ENCODE results near the gene INPP5E.

The INPP5E gene

DNA sequence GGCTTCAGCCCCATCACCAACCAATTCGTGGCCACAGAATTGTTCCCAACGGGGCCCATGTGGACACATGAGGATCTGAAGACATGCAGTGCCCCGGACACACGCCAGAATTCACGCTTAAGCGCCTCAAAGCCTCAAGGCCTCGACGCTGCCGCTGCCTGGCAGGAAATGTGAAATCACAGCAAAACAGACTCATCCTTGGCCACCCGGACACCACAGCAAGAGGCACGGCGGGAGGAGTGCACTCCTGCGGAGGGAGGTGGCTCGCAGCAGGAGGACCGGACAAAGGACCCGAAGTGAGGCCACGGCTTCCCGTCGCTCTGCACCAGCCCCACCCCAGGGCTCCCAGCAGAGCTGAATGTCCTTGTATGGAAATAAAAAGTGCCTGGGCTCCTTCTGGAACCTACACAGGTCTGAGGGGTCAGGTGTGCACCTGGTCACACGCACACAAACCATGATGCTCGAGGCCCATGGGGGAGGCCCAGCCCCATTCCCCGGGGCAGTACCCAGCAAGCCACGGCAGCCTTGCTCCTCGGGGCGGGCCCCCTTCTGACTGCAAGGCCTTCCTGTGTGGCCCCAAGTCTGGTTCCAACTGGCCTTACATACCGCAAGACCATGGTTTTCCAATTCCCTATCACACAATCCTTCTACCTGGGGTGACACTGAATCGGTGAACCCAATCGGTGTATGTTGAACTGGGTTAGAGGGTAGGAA, 33.2 kb upstream of the INPP5E start:
- DNase-seq (ENCODE audit: low spot score) = no peak

DNA sequence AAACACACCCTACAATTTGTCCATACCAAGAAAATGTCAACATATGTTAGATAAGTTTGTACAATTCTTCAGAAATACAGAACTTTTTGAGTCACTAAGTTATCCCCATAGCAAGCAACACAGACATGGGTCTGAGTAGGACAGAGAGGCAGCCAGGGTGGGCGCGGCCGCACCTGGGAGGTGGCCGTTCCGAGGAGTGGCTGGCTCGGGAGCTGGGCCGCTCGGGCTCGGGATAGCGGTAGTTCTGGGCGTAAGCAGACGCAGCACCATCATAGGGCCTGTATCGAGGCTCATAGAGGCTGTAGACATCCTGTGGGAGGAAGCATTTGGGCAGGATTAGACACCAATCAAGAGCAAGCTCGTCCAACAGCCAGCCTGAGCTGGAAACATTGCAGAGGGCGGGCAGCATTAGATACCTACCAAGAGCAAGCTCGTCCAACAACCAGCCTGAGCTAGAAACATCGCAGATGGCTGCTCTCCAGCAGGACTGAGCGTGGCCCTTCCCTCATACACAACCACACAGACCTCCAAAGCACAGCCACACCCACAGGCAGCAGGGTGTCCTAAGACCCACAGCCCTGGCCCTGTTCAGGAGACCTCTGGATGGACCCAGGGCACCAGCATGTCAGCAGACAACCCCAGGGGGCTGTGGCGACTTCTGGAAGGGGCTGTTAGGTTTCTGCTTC, 32.3 kb upstream of the INPP5E start:
- no peak for DNase-seq (ENCODE audit: low spot score)

DNA sequence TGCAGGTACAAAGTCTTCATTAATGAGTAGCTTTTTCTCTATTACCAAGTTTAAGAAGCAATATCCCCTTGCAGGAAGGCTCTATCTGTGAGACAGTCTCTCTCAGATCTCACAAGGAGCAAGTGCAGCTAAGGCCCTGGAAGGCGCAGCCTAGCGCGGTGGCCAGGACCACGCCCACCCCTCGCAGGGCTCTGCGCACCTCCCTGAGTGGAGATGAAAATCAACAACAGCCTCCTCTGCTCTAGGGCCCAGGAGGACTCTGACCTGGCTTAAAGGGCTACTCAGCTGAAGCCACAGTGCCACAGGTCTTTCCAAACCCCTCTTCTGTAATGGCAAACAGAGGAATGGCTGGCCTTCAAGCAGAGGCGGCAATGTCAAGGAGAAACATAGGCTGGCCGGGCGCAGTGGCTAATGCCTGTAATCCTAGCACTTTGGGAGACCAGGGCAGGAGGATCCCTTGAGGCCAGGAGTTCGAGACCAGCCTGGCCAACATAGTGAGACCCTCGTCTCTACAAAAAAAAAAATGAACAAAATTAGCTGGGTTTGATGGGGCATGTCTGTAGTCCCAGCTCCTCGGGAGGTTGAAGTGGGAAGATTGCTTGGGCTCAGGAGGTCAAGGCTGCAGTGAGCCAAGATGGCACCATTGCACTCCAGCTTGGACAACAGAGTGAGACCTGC, 31.3 kb upstream of the INPP5E start:
- DNase-seq (ENCODE audit: low spot score) = no peak

DNA sequence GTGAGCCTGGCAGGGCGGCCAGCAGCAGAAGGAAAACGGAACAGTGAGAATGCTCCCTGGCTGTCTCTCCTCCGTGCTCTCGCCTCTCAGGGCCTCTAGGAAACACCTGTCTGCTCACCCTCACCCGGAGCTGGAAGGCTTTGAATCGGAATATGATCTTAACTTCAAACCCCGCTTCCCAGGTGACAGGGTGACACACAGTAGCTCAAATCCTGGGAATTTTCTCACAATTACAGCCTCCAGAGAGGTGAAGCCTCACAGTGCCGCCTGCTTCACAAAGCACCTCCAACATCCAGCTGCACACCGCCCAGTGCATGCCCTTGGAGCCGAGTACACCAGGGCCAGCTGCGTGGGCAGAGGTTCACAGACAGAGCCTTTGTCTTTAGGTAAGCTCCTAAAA, 30.7 kb upstream of the INPP5E start:
- no peak for DNase-seq (ENCODE audit: low spot score)

DNA sequence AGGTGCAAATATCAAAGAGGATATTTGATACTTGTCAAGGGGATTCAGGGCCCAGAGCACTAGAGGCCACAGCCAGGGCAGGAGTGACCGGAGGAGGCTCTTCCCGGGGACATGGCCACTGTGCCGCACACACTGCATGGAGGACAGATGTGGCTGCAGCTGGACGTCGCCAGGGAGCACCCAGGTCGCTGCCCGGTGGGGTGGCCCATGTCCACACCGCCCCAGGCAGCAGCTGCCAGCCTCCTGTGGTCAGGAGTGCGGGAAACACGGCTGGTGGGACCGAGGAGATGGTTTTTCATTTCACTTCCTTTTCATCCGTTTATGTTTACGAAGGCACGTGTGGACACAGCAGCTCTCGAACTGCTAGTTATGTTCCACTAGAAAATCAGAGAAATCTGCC, 28.1 kb upstream of the INPP5E start:
- DNase-seq (ENCODE audit: low spot score) = no peak

DNA sequence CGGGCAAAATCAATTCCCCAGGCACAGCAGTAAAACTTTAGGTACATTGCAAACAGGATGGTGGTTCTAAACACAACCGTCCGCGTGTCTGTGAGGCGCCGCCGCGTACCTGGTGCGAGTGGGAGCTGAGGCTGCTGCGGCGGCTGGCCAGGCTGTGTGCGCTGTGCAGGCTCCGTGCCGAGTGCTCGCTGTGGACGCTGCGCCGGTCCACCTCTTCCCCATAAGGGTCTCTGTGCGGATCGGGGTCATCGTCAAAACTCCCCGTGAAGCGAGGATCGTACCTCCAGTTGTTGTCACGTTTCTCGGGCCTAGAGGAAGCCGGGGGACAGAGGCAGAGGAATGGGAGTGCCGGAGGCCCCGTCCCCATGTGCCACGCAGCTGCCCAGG, 26.5 kb upstream of the INPP5E start:
- DNase-seq (ENCODE audit: low spot score) = no peak

DNA sequence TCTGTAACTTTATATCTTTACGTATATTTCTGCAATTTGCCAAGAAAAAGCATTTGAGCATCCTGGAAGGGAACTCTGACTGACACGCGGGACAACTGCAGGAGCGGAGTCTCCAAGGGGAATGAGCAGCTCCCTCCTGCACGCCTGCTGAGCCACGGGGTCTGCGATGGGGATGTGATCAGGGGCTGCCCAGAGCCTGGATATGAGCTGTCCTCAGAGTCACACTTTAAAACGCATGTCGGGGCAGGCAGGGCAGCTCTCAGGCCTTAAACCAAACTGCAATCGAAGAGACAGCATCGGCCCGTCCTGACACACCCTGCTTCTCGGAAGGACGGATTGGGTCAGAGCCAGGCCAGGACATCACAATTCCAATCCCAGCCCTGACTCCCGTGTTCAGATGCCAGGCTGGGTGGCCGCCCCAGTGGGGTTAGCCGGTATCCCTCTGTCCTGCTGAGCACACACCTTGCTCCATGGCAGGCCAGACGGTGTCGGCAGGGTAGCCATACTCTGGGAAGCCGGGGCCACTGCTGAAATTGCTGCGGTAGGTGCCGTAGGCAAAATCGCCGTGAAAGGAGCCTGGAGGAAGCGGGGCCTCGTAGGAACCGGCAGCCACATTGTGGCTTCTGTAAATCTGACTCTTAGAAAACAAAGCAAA, 26.0 kb upstream of the INPP5E start:
- no peak for DNase-seq (ENCODE audit: low spot score)

DNA sequence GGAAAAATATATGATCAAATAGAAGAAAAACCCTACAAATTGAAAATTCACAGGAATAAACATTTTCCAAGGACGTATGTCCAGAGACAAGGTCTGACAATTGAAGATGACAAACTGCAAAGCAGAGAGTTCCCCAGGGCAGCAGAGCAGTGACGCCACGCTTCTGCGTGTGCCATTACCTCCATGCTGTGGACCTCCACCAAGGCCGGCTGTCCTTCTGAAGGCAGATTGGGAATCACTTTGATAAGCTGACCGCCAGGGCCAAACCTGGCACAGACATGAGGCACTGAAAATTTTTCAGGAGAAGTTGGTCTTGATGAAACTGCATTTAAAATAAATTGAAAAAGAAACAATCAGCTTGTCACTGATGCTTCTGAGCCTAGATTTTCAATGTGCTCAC, 24.6 kb upstream of the INPP5E start:
- no peak for DNase-seq (ENCODE audit: low spot score)

DNA sequence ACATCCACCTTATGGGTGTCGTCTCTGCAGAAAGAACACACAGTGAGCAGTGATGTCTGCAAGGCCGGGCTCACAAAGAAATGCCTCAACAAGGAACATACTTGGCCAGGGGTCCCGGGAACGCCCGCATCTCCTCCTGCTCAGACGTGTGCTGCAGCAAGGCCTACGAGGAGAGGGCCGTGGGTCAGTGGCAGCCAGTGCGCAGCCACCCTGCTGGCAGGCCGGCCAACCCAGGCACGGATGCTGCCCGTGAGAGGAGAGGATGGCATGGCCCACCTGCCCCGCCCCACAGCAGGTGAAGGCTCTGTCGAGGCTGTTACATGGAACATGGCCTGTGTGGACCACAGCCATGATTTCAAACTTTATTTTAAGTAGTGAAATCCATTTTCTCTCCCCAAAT, 23.9 kb upstream of the INPP5E start:
- DNase-seq (ENCODE audit: low spot score) = no peak

DNA sequence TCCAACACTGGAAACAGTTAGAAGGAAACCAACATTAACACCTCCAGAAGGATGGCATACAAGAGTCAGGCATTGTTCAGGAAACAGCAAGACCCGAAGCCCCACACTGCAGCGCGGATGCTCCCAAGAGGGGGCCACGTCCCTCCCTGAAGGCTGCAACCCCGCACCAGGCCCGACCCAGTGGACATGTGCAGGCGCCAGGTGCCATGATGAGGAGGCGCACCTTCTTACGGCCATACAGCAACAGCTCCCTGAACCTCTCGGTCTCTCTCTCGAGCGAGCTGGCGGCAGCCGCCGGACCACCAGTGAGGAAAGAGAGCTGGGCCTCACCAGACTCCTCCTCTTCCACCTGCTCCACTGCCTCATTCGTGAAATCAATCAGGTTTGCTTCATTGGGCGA, 23.0 kb upstream of the INPP5E start:
- no peak for DNase-seq (ENCODE audit: low spot score)

DNA sequence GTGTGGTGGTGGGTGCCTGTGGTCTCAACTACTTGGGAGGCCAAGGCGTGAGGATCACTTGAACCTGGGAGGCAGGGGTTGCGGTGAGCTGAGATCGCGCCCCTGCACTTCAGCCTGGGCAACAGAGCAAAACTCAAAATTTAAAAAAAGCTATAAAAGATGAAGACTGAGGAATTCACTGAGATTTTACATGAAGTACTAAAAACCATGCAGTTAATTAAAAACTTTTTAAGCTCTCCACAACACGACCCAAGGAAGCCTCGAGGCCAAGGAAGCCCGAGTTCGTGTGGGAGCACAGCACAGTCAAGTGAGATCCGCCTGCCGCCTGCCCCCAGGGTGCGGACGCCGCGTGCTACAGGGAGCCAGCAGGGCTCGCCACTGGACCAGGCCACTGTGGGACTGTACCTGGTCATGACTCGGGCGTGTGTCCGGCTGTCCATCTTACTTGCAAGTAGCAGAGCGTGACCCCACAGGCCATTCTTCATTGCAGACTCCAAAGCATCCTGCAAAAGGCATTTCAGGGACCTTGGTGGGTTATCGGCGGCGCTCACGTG, 21.2 kb upstream of the INPP5E start:
- DNase-seq (ENCODE audit: low spot score) = no peak

DNA sequence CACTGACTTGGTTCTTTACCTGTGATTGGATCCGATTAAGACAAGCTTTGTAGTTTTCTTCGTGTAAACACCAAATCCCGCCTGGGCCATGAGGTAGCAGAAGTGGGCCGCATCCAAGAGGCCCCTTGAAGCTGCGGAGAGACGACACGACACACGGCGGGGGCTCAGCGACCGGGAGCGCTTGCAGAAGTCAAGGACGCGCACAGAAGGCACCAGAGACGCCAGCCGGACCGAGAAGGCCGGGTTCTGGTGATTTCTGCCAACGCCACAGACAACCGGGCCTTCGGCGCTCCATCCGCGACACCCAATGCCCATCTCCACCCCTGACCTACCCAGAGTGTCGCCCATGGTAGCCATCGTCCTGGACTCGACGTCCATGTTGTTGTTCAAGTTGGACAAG, 19.8 kb upstream of the INPP5E start:
- DNase-seq (ENCODE audit: low spot score) = no peak

DNA sequence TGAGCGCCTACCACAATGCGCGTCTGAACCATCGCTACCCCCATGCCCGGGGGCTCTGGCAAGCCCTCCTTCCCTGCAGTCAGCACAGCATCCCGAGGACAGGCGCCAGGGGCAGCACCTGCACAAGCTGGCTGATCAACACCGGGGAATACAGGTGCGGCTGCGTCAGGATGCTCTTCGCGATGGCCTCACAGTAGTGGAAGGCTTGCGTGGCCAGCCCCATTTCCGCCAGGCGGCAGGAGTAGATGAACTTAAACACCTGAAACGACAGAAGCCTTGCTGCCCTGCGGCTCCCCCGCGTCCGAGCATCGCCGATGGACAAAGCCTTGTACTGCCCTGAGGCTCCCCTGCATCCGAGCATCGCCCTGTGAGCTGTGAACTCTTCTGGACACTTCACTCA, 17.7 kb upstream of the INPP5E start:
- DNase-seq (ENCODE audit: low spot score) = no peak

DNA sequence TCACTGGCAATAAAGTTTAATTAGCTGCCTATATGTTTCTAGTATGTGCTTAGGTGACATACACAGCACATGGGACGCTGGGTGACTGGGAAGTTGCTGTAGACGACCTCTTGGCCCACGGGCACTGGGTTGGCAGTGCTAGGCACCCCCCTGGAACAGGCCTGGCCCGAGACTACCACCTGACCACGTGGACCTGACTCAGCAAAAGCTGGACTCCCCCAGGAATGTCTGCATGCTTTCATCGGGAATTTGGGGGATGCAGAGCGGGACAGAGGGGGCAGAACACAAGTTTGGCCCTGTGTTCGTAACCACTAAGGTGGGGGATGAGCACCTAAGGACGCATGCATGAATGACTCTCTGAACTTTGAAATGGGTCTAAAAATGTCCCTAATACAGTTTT, 16.6 kb upstream of the INPP5E start:
- DNase-seq (ENCODE audit: low spot score) = no peak

DNA sequence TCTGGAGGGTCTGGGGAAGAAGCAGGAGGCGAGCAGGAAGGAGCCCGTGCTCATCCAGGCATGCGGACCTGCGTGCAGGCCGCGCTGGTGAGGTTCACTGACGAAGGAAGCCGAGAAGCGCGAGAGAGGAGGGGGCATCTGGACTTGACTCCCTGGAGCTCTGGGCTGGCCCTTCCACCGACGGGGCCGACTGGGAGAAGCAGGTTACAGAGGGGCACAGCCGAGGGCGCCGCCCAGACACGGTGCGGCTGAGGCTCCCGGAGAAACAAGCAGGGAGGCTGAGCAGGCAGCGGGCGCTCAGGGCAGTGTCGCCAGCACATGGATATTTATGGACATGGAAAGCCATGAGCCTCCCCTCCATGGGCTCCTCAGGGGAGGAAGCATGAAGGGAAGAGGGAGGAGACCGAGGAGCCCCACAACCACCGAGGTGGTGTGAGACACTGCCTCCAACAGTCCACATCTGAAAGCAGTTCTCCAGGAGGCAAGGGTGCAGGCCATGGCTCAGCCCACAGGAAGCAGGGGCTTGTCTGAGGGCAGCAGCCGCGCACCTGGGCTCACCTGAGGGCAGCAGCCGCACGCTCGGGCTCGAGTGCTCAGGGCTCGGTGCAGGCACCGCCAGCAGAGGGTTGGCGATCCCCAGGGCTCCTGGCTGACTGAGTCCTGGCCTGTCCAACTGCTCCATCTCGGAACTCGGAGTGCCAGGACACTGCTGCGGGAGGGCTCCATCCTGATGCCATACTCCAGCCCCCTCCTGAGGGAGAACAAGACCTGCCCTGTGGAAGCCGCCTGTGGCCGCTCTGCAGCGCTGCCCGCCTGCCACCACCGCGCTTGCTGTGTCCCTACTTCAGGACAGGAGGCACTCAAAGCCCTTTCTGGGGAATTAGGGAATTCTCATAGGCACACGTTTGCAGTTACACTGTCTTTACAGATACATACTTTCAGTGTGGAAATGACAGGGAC, 15.7 kb upstream of the INPP5E start:
- peak; percentile 8 for DNase-seq (ENCODE audit: low spot score)

DNA sequence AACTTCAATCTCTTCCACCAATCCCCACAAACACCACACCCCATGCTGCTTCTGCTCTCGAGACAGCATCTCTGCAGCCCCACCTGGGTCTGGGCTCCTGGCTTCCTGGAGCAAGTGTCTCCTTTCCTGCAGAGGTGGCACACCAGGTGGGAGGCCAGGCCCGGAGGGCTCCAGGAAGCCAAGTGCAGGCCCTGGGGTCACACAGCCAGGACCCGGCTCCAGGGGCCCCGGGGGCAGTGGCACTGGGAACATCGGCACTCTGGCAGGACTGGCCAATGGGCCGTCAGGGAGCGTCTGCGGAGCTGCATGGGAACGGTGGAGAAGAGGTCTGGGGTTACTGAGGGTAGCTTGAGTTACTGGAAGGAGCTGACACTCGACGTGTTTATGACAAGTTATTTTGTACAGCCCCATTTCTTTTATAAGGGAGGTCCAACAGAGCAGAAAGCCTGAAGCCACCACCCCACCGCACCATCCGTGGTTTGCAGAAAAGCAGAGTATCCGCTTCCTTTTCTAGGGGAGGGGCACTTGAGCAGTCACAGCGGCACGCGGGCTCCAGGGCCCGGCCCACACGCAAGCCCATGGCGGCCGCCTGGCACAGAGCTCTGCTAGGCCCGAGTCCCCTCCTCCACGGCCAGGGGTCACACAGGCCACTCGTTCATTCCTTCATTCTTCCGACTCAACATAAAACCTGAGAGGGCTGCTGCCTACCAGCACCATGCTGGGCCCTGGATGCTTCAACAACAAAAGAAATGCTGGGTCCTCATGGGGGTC, 14.6 kb upstream of the INPP5E start:
- DNase-seq (ENCODE audit: low spot score) = no peak

DNA sequence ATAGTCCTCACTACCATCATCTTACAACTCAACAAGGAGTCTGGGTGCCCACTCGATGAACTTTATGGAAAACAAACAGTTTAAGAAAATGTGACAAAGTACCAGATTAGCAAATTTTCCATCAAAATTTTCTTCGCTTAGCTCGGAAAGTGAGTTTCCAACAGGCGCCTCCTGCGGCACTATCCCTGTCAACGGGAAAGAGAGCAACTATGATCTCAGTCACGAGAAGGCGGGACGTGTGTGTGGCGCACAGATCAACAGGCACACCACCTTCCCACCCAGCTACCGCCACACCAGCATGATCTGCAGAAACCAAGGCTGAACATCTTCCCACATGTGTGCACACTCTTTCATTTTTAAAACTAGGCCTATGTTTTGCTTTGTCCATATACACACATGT, 13.7 kb upstream of the INPP5E start:
- no peak for DNase-seq (ENCODE audit: low spot score)

DNA sequence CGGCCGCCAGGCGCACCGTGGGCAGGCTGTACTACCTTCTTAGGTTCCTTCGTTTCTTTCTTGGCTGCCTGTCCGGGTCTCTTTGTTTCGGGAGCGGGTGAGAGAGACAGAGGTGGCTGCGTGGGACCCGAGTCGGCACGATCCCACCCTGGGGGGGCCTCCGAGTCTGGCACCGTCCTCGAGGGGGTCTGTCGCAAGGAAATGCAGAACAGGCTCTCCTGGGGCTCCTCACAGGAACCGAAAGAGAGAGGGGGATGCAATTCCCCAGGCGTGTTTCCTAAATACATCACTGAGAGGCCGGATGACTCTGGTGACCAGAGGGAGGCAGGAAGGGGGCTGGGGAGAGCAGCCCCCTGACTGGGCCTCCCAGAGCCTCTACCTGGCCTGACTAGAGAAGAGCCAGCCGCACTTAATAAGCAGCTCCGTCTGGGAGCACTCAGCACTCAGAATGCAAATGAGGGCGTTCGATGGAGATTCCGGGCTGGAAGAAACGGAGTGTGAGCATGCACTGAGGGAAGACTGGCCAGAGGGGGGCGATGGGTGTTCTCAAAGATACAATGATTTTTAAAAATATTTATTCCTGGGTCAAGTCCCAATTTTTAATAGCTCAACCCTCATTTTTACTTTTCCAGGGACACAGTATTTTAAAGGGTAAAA, 11.7 kb upstream of the INPP5E start:
- DNase-seq (ENCODE audit: low spot score) = no peak

DNA sequence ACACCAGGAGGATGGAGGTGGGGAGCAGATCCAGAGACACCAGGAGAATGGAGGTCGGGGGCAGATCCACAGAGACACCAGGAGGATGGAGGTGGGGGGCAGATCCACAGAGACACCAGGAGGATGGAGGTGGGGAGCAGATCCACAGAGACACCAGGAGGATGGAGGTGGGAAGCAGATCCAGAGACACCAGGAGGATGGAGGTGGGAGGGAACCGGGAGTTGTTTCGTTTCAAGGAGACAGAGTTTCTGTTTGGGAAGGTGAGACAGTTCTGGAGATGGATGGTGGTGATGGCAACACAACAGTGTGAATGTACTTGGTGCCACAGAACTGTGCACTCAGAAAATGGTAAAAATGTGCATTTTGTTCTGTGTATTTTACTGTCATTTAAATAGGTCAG, 9.0 kb upstream of the INPP5E start:
- DNase-seq (ENCODE audit: low spot score) = no peak

DNA sequence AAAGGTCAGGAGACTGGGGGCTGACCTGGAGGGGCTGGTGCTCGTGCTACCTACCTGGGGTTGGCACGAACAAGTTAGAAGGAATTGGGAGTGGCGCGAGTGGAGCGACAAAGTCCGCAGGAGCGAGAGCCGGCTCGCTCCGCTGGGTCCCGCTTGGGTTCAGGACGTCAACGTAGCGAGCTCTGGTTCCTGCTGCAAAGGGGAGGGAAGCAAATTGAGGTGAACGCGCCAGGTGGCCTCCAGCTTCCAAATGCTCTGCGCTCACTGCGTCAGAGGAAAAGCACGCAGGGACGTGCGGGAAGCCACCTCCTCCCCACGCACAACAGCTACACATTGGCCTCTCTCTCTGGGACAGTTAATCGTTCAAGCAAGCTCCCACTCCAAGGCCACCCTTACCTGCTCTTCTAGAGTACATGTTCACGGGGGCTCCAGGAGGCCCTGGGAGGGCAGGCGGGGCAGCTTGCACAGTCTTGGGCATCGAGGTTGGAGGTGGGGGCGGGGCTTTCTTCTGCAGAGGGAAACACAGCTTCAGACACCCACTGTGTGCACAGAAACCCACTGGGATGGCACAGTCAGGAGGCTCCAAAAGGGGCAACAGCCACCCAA, 7.6 kb upstream of the INPP5E start:
- no peak for DNase-seq (ENCODE audit: low spot score)

Data from cerebellar cortex (tissue), 1 donor.